Measurements from ENCODE around the gene ZSCAN23.

GRCh38 chr6:28491984-28492317 lies 48.7 kb upstream of the ZSCAN23 start:
- no peak for TF ChIP-seq FOXK2 (IDR thresholded peaks at IDR 0.05)
- no peak for TF ChIP-seq NFRKB (IDR thresholded peaks at IDR 0.05)
- no peak for TF ChIP-seq TARDBP (IDR thresholded peaks at IDR 0.05)
- no peak for TF ChIP-seq FOXM1 (IDR thresholded peaks at IDR 0.05; ENCODE audit: borderline replicate concordance)
